HepG2 (cell line): ENCODE measurements around the gene IQCC. TPM values are rescaled to one million over a fixed set of nuclear protein-coding genes. Genes with fewer than 3 reads are reported as not detected.

ENCODE experiments used
- CHD4 ChIP-seq: fragments of 200-600 bp; sonication (generic); IDR thresholded peaks from 2 replicates; pipeline ENCODE4 v1.7.0; 2017; ENCODE audit warnings: mild to moderate bottlenecking, low read length, borderline replicate concordance
- DMAP1 ChIP-seq: IDR thresholded peaks from 2 replicates; pipeline ENCODE4 v1.6.1; 2016
- GABPA ChIP-seq, 2 experiments: IDR thresholded peaks; 2 replicates each; pipeline ENCODE4 v1.6.1; 2011 to 2016; ENCODE audit warnings: low read depth in 2 of 2, low read length in 1 of 2, missing biosample characterization in 1 of 2, missing genetic modification characterization in 1 of 2
- HNF4A ChIP-seq: sonication (generic); formaldehyde crosslinking; IDR thresholded peaks from 2 replicates; pipeline ENCODE4 v1.4.0; 2020; ENCODE audit warnings: missing genetic modification reagents
- ISL2 ChIP-seq: sonication (generic); formaldehyde crosslinking; IDR thresholded peaks from 2 replicates; pipeline ENCODE4 v1.5.0; 2020; ENCODE audit warnings: missing genetic modification reagents
- MBD4 ChIP-seq: IDR thresholded peaks from 2 replicates; pipeline ENCODE4 v1.6.1; 2012; ENCODE audit warnings: low read length, inconsistent platforms, borderline replicate concordance
- MED8 ChIP-seq: sonication (generic); formaldehyde crosslinking; IDR thresholded peaks from 2 replicates; pipeline ENCODE4 v1.8.1; 2023; ENCODE audit warnings: mild to moderate bottlenecking, missing genetic modification reagents; ENCODE audit not compliant: insufficient replicate concordance
- POLR2G ChIP-seq: fragments of 200-400 bp; formaldehyde crosslinking; IDR thresholded peaks from 2 replicates; pipeline ENCODE4 v1.6.1; 2018; ENCODE audit warnings: mild to moderate bottlenecking, low read depth, low read length, moderate library complexity
- RBFOX2 ChIP-seq: fragments of 200-400 bp; formaldehyde crosslinking; IDR thresholded peaks from 2 replicates; pipeline ENCODE4 v1.6.1; 2017; ENCODE audit warnings: low read depth, mild to moderate bottlenecking, low read length
- SALL2 ChIP-seq: sonication (generic); formaldehyde crosslinking; IDR thresholded peaks from 2 replicates; pipeline ENCODE4 v1.8.1; 2023; ENCODE audit warnings: mild to moderate bottlenecking, missing genetic modification reagents, inconsistent platforms
- TFAP4 ChIP-seq: sonication (generic); IDR thresholded peaks from 2 replicates; pipeline ENCODE4 v1.6.1; 2016; ENCODE audit warnings: low read depth, borderline replicate concordance
- ZNF484 ChIP-seq: sonication (generic); formaldehyde crosslinking; IDR thresholded peaks from 2 replicates; pipeline ENCODE4 v1.5.1; 2020; ENCODE audit warnings: mild to moderate bottlenecking, low read depth, missing genetic modification reagents, borderline replicate concordance
- ZNF513 ChIP-seq: sonication (generic); formaldehyde crosslinking; conservative IDR thresholded peaks from 2 replicates; pipeline ENCODE4 v1.5.0; 2020; ENCODE audit warnings: missing genetic modification reagents
- ZNF703 ChIP-seq: sonication (generic); formaldehyde crosslinking; IDR thresholded peaks from 2 replicates; pipeline ENCODE4 v1.5.1; 2020; ENCODE audit warnings: missing genetic modification reagents, mild to moderate bottlenecking, moderate library complexity, borderline replicate concordance
- ZNF724P ChIP-seq: sonication (generic); formaldehyde crosslinking; IDR thresholded peaks from 2 replicates; pipeline ENCODE4 v1.8.0; 2022; ENCODE audit warnings: missing genetic modification reagents, borderline replicate concordance
- ZNF792 ChIP-seq: IDR thresholded peaks from 2 replicates; pipeline ENCODE4 v1.6.1; 2016
- polyA plus RNA-seq, 8 experiments: library from polyadenylated mRNA; depleted of rRNA in 3 of 8; stranded (reverse) in 7 of 8; unstranded in 1 of 8; fragments of >200 nt; fragmentation: Illumina TruSeq in 4 of 8; extraction: Trizol in 4 of 8; gene quantifications; 2 replicates each; pipeline versions ENCODE4 v1.2.1 to v1.2.3, GENCODE V29; 2011 to 2016; ENCODE audit warnings: low read depth in 4 of 8, missing spikeins in 1 of 8, mixed read lengths in 1 of 8; ENCODE audit not compliant: insufficient read depth in 1 of 8
- total RNA-seq, 5 experiments: library from RNA; depleted of rRNA; stranded (reverse); fragments of >200 nt; fragmentation: Illumina TruSeq; extraction: Trizol; gene quantifications; 2 replicates each; pipeline ENCODE4 v1.2.3, GENCODE V29; 2016; ENCODE audit warnings: low read depth in 1 of 5
- TF ChIP-seq, protein P1 (sequence below): IDR thresholded peaks from 2 replicates; pipeline ENCODE4 v1.6.1; 2012; ENCODE audit warnings: low read length, improper control_type of control experiment
- TF ChIP-seq, protein P2 (sequence below): sonication (generic); formaldehyde crosslinking; IDR thresholded peaks from 2 replicates; pipeline ENCODE4 v1.8.1; 2022; ENCODE audit warnings: mild to moderate bottlenecking, missing genetic modification reagents
- TF ChIP-seq, protein P3 (sequence below): sonication (generic); formaldehyde crosslinking; IDR thresholded peaks from 2 replicates; pipeline ENCODE4; 2020; ENCODE audit warnings: missing genetic modification reagents, mild to moderate bottlenecking, borderline replicate concordance

The IQCC gene
- total and polyA plus RNA-seq, 2 of the 13 experiments (the other 11 are each of a cell fraction or from before 2014, with no cell fraction given) = 1.7 to 3.0 TPM

- TF ChIP-seq MBD4 = no peak
- TF ChIP-seq DMAP1 (CRISPR knock-in tag) = peak; percentile 66; the same call in 1 of the 2 replicates
- TF ChIP-seq POLR2G = peak; percentile 89
- 0 out of 2 replicates have a peak, but pooled peaks have one; percentile 4 for TF ChIP-seq HNF4A (CRISPR knock-in tag)
- TF ChIP-seq MED8 = peak; percentile 44
- 0 out of 2 replicates have a peak, but pooled peaks have one; percentile 47 for TF ChIP-seq ZNF724P
- TF ChIP-seq, protein P1, sequence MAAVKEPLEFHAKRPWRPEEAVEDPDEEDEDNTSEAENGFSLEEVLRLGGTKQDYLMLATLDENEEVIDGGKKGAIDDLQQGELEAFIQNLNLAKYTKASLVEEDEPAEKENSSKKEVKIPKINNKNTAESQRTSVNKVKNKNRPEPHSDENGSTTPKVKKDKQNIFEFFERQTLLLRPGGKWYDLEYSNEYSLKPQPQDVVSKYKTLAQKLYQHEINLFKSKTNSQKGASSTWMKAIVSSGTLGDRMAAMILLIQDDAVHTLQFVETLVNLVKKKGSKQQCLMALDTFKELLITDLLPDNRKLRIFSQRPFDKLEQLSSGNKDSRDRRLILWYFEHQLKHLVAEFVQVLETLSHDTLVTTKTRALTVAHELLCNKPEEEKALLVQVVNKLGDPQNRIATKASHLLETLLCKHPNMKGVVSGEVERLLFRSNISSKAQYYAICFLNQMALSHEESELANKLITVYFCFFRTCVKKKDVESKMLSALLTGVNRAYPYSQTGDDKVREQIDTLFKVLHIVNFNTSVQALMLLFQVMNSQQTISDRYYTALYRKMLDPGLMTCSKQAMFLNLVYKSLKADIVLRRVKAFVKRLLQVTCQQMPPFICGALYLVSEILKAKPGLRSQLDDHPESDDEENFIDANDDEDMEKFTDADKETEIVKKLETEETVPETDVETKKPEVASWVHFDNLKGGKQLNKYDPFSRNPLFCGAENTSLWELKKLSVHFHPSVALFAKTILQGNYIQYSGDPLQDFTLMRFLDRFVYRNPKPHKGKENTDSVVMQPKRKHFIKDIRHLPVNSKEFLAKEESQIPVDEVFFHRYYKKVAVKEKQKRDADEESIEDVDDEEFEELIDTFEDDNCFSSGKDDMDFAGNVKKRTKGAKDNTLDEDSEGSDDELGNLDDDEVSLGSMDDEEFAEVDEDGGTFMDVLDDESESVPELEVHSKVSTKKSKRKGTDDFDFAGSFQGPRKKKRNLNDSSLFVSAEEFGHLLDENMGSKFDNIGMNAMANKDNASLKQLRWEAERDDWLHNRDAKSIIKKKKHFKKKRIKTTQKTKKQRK = no peak
- no peak for TF ChIP-seq ZNF703 (CRISPR knock-in tag)
- no peak for TF ChIP-seq ZNF513 (CRISPR knock-in tag)
- peak; percentile 48; the same call in 1 of the 2 replicates for TF ChIP-seq RBFOX2
- TF ChIP-seq GABPA (IDR thresholded peaks at IDR 0.05; ENCODE audit: low read depth, low read length) = peak; percentile 90
- TF ChIP-seq GABPA (CRISPR knock-in tag; IDR thresholded peaks at IDR 0.05; ENCODE audit: low read depth) = peak; percentile 98
- TF ChIP-seq TFAP4 = peak; percentile 17; the same call in 1 of the 2 replicates
- TF ChIP-seq, protein P2, sequence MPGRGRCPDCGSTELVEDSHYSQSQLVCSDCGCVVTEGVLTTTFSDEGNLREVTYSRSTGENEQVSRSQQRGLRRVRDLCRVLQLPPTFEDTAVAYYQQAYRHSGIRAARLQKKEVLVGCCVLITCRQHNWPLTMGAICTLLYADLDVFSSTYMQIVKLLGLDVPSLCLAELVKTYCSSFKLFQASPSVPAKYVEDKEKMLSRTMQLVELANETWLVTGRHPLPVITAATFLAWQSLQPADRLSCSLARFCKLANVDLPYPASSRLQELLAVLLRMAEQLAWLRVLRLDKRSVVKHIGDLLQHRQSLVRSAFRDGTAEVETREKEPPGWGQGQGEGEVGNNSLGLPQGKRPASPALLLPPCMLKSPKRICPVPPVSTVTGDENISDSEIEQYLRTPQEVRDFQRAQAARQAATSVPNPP (CRISPR knock-in tag) = no peak
- no peak for TF ChIP-seq CHD4
- TF ChIP-seq, protein P3, sequence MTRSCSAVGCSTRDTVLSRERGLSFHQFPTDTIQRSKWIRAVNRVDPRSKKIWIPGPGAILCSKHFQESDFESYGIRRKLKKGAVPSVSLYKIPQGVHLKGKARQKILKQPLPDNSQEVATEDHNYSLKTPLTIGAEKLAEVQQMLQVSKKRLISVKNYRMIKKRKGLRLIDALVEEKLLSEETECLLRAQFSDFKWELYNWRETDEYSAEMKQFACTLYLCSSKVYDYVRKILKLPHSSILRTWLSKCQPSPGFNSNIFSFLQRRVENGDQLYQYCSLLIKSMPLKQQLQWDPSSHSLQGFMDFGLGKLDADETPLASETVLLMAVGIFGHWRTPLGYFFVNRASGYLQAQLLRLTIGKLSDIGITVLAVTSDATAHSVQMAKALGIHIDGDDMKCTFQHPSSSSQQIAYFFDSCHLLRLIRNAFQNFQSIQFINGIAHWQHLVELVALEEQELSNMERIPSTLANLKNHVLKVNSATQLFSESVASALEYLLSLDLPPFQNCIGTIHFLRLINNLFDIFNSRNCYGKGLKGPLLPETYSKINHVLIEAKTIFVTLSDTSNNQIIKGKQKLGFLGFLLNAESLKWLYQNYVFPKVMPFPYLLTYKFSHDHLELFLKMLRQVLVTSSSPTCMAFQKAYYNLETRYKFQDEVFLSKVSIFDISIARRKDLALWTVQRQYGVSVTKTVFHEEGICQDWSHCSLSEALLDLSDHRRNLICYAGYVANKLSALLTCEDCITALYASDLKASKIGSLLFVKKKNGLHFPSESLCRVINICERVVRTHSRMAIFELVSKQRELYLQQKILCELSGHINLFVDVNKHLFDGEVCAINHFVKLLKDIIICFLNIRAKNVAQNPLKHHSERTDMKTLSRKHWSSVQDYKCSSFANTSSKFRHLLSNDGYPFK (CRISPR knock-in tag) = peak; percentile 86; the same call in 1 of the 2 replicates
- TF ChIP-seq ZNF792 = no peak
- TF ChIP-seq SALL2 (CRISPR knock-in tag) = peak; percentile 78
- TF ChIP-seq ISL2 = no peak; the same call in 1 of the 2 replicates
- TF ChIP-seq ZNF484 (CRISPR knock-in tag) = no peak
These were observed 16.7 kb downstream of the IQCC start, which contains the start of the genes EIF3I and TMEM234 (continued) for GRCh38 chr1:32221980-32222755.
